D721Med (cell line): ENCODE results near the gene RPL37.
"Not testable (repeated sequence)": the region's sequence is repeated elsewhere in the genome, so short reads cannot be mapped to it uniquely, and the experiment has no call there.

Source experiments
- DNase-seq: peaks from one replicate; pipeline ENCODE4 v3.0.0; 2011; ENCODE audit warnings: low spot score; ENCODE audit not compliant: insufficient read length
- FAIRE-seq: peaks from 2 replicates; lab custom pipeline; 2011; peaks lifted over from hg19 to GRCh38; lab: Jason Lieb, UNC
- CTCF ChIP-seq: IDR thresholded peaks from 2 replicates; pipeline ENCODE4 v1.5.1; 2012; ENCODE audit warnings: mild to moderate bottlenecking, control low read depth; ENCODE audit not compliant: insufficient read depth; ENCODE audit errors: missing control alignments

The RPL37 gene

GRCh38 chr5:40791715-40792139, 43.3 kb downstream of the RPL37 start:
- FAIRE-seq (no peak), DNase-seq (no peak)
- no peak for TF ChIP-seq CTCF

- FAIRE-seq: no peak
- TF ChIP-seq CTCF: no peak
- no peak for DNase-seq
These were observed 44.0 kb downstream of the RPL37 start for GRCh38 chr5:40790947-40791593.

GRCh38 chr5:40788941-40789340, 46.1 kb downstream of the RPL37 start:
- not testable (repeated sequence) for DNase-seq, FAIRE-seq

GRCh38 chr5:40787986-40788385, 47.0 kb downstream of the RPL37 start:
- TF ChIP-seq CTCF: no peak

GRCh38 chr5:40786664-40787063, 48.4 kb downstream of the RPL37 start:
- FAIRE-seq, DNase-seq: not testable (repeated sequence)

More at GRCh38 chr5:40787986-40788385, 47.0 kb downstream of the RPL37 start:
- no peak for DNase-seq
- no peak for FAIRE-seq

GRCh38 chr5:40784916-40785315, 50.1 kb downstream of the RPL37 start:
- FAIRE-seq (no peak), DNase-seq (no peak)
- no peak for TF ChIP-seq CTCF

GRCh38 chr5:40784027-40784653, 50.9 kb downstream of the RPL37 start:
- TF ChIP-seq CTCF: no peak
- DNase-seq (no peak), FAIRE-seq (no peak)

- no peak for DNase-seq
- no peak for FAIRE-seq
- TF ChIP-seq CTCF: no peak
These were observed 53.1 kb downstream of the RPL37 start for GRCh38 chr5:40781843-40782409.
